ENCODE measurements around the gene GPC6.

Gene GPC6

GRCh38 chr13:93496985-93497673, 270.5 kb downstream of the GPC6 start:
- no peak overlapping the region for H3K4me3 ChIP-seq (ENCODE audit: low read depth, low read length)
- TF ChIP-seq CTCF (IDR thresholded peaks at IDR 0.05; ENCODE audit: low read depth, low read length) = no peak

GRCh38 chr13:93499991-93500390, 273.4 kb downstream of the GPC6 start:
- TF ChIP-seq CTCF (IDR thresholded peaks at IDR 0.05; ENCODE audit: low read depth, low read length) = no peak
- no peak overlapping the region for H3K4me3 ChIP-seq (ENCODE audit: low read depth, low read length)

GRCh38 chr13:93502071-93502470, 275.5 kb downstream of the GPC6 start:
- no peak for TF ChIP-seq CTCF (IDR thresholded peaks at IDR 0.05; ENCODE audit: low read depth, low read length)
- no peak overlapping the region for H3K4me3 ChIP-seq (ENCODE audit: low read depth, low read length)

- H3K4me3 ChIP-seq (ENCODE audit: low read depth, low read length) = no peak overlapping the region
These were observed 276.5 kb downstream of the GPC6 start for GRCh38 chr13:93502987-93503615.

GRCh38 chr13:93505104-93505952, 278.7 kb downstream of the GPC6 start:
- no peak overlapping the region for H3K4me3 ChIP-seq (ENCODE audit: low read depth, low read length)
- TF ChIP-seq CTCF (IDR thresholded peaks at IDR 0.05; ENCODE audit: low read depth, low read length) = no peak

More at GRCh38 chr13:93502987-93503615, 276.5 kb downstream of the GPC6 start:
- TF ChIP-seq CTCF (IDR thresholded peaks at IDR 0.05; ENCODE audit: low read depth, low read length) = no peak

GRCh38 chr13:93511011-93511410, 284.4 kb downstream of the GPC6 start:
- no peak overlapping the region for H3K4me3 ChIP-seq (ENCODE audit: low read depth, low read length)

More at GRCh38 chr13:93511011-93511410, 284.4 kb downstream of the GPC6 start:
- TF ChIP-seq CTCF (IDR thresholded peaks at IDR 0.05; ENCODE audit: low read depth, low read length) = no peak

Measured in WI38 (cell line).